Jurkat, Clone E6-1 (cell line): ENCODE measurements around the gene PRPH.

Experiments
- DNase-seq: peaks from one replicate; pipeline ENCODE4 v3.0.0-alpha.2; 2011; ENCODE audit warnings: low read depth, low spot score
- H3K4me3 ChIP-seq: 2 replicates; pipeline ENCODE4 v1.5.1; 2011; ENCODE audit warnings: mild to moderate bottlenecking, low read length, control low read depth, moderate library complexity

Gene PRPH

GRCh38 chr12:49340971-49341776 is 46.2 kb downstream of the PRPH start:
- no peak overlapping the region for H3K4me3 ChIP-seq

DNA sequence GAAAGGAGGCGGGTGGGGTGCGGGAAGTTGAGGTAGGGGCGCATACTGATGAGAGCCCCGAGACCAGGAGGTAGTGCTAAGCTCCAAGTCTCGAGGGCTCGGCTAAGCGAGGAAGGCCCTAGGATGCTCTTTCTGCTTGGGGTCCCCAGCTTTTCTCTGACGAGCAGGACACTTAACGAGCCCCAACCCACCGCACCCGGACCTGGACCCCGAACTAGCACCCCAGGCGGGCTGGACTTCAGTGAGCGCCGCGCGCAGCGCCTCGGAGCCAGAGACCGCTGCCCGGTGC is 46.8 kb downstream of the PRPH start:
- no peak for DNase-seq
- no peak overlapping the region for H3K4me3 ChIP-seq

More at GRCh38 chr12:49340971-49341776, 46.2 kb downstream of the PRPH start:
- DNase-seq: no peak

DNA sequence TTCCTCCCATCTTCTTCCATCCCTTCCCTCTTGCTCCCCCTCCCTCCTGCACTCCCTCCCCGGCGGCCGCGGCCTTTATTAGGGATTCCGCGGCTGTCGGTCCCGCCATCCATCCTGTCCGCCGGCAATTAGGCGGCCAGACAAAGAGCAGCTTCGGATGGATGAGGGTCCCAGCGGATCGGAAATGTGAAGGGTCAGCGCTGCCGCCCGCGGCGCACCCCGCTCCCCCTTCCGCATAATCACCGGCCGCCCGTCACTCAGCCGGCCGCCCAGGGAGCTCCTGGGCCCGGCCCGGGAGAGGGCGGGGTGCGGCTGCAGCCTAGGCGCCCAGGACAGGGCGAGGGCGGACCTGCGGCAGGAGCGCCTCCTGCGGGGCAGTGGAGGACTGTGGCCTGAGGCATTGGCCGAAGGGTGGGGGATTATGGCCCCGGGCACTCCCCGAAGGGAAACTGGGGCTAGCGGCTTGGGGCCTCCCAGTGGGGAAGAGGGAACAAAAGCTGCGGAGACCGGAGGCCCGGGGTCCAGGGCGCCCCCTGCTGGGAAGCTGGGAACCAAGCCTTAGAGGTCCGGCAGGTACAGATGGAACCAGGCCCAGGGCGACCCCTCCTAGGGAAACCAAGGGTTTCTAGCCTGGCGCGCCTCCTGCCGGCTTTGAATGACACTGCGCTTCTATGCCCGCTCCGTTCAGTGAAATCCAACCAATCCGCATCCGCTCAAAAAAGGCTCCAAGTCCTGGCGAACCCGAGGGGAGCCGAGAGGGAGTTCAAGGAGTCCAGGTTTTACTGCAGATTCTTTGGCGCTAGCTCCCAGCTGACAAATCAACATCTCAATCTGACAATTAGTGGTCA is 47.3 kb downstream of the PRPH start:
- peak; percentile 73 for DNase-seq
- peak overlapping the region; percentile 30 for H3K4me3 ChIP-seq

DNA sequence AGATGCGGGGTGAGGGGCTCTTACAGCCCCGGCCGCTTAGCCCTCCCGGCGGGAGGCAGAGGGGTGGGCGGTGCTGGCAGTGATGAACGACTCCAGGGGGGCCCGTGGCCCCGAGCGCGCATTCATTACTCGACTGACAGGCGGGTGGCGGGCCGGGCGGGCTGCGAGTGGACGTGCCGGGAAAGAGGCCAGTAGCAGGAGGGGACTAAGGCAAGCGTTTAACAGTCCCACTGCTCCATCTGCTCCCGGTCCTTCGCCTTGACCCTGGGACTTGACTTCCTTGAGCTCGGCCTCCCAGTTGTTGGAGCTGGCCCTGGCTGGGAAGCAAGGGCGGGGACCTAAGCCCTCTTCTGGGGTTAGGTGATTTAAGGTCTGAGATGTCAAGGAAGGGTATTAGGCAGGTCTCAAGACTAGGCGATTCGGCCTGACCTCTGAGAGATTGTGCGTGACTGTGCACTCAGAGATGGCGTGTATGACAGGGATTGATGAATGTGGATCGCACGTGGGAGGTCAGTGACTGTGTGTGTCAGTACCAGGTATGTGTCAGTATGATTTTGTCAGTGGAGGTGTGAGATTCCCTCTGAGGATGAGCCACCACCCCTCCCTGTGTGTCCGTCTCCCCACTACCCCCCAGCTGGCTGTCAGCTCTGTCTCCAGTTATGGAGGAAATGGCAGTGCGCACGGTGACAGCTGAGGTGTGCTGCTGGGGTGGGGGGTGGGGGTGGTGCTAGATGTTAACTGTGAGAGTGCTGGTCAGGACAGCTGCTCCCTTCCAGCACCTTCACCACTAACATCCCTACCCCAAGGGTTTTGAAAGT is 48.2 kb downstream of the PRPH start:
- no peak for DNase-seq
- H3K4me3 ChIP-seq: peak overlapping the region; percentile 30

DNA sequence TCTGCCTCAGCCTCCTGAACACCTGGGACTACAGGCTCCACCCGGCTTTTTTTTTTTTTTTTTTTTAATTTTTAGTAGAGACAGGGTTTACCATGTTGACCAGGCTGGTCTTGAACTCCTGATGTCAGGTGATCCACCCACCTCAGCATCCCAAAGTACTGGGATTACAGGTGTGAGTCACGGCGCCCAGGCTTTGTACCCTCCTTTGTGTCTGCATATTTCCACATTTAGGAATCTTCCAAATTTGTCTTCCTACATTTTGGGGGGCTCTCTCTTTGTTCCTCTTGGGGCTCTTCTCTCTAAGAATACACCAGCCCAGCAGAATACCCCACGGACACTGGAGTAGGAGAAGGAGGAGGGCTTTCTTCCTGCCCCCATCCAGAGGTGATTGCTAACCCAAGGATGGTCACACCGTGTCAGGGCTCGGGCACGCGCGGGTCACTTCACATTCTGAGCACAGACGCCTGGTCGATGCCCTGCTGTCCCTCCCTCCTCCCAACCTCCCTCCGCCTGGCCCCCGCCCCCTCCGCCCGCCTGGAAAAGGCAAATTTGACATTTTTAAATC is 49.6 kb downstream of the PRPH start:
- no peak for DNase-seq
- H3K4me3 ChIP-seq: no peak overlapping the region

GRCh38 chr12:49345051-49345824 is 50.3 kb downstream of the PRPH start:
- DNase-seq: no peak
- H3K4me3 ChIP-seq: no peak overlapping the region

- DNase-seq: no peak
- H3K4me3 ChIP-seq: no peak overlapping the region
These were observed 51.1 kb downstream of the PRPH start for GRCh38 chr12:49345825-49346658.

DNA sequence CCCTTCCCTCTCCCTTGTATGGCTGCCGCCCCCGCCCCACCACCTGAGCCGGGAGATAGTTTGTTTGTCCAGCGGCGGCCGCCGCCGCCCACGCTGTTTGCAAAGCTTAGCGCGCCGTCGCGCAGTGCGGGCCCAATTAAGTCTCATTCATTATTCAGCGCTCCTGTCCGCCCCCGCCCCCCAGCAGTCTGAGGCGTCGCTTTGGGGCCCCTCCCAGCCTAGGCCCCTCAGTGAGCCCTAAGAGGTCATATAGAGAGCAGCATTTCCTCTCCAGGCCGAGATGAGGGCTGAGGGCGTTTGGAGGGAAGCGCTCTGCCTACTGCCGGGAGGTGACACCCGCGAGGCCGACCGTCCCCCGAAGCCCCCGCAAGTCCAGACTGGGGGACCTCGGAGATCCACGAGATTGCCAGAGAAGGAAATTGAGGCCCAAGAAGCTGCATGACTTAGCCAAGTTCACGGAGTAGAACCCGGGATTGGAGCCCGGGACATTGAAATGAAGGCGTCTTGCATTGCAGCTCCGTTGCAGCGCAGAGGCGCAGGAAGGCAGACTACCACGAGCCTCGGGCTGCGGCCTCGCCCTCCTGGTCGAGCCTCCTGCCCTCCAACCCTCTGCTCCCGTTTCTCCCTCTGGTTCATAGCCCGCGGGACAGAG is 51.8 kb downstream of the PRPH start, which contains the start of gene DNAJC22:
Gene DNAJC22 (plus strand): TSS at position 230 of the 652 bp plus-strand sequence. CDS start 1,985 bp downstream, outside the sequence.
- H3K4me3 ChIP-seq: peak within 1 kb of the TSS; percentile 34
- no peak for DNase-seq

DNA sequence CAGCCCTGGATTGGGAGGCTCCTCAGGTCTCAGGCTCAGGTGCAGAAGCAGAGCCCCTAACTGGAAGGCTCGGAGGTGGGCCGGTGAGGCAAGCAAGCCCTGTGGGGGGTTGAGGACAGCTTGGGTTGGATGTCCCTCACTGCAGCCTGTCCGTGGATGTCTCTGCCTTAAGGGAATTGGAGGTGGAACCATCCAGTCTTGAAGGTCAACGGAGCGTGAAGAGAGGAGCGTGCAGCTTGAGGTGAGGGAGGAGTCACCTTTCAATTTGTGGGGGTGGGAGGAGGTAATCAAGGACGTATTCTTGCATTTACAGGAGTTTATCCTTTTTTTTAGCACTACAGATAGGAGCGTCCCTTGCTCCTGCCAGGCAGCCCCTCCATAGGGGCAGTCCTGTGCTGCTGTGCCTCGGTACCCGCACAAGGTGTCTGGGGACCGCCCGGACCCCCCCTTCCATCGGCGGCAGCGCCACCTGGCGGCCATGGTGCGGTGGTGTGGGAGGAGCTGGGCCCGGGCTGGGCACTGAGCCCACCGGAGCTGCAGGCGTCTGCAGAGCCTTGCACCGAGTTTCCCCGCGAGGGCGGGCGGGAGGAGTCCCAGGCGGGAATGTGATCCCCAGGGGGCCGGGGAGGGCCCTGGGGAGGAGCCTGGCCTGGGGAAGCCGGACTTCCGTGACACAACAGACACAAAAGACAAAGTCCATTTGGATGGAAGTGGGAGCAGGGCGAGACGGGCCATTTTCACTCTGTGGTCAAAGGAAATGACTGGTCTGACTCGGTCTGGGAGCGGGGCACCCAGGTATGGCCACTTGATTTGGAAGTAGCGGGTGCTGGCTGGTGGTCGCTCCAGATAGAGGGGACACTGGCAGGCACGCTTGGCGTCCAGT is 52.6 kb downstream of the PRPH start:
- peak; percentile 31 for DNase-seq
- H3K4me3 ChIP-seq: peak overlapping the region; percentile 34
